GM10266 (cell line): ENCODE measurements around the gene KCNK13.
"Not testable (repeated sequence)": the region's sequence is repeated elsewhere in the genome, so short reads cannot be mapped to it uniquely, and the experiment has no call there.

Experiments used
- DNase-seq: peaks from one replicate; pipeline ENCODE4 v3.0.0; 2012; ENCODE audit errors: extremely low spot score
- CTCF ChIP-seq: IDR thresholded peaks from 2 replicates; pipeline ENCODE4 v1.5.1; 2012; ENCODE audit warnings: mild to moderate bottlenecking, low read depth; ENCODE audit not compliant: control insufficient read depth, insufficient read depth; ENCODE audit errors: missing control alignments

The KCNK13 gene

GRCh38 chr14:90061685-90062126 lies at the start of gene KCNK13:
Gene KCNK13 (plus strand): TSS chr14:90061994. CDS start chr14:90062206, 212 bp downstream.
- TF ChIP-seq CTCF = no peak

GRCh38 chr14:90017371-90017770 lies 44.4 kb upstream of the KCNK13 start:
- no peak for DNase-seq

More at GRCh38 chr14:90061685-90062126, at the start of gene KCNK13:
- DNase-seq = peak; percentile 57

GRCh38 chr14:90019824-90020523 lies 41.8 kb upstream of the KCNK13 start:
- no peak for DNase-seq
- TF ChIP-seq CTCF = no peak

More at GRCh38 chr14:90017371-90017770, 44.4 kb upstream of the KCNK13 start:
- no peak for TF ChIP-seq CTCF

GRCh38 chr14:90023176-90023896 lies 38.5 kb upstream of the KCNK13 start:
- DNase-seq = no peak
- TF ChIP-seq CTCF = no peak

- no peak for TF ChIP-seq CTCF
- DNase-seq = no peak
Measured at GRCh38 chr14:90024910-90025309, 36.9 kb upstream of the KCNK13 start.

GRCh38 chr14:90026608-90027007 lies 35.2 kb upstream of the KCNK13 start:
- not testable (repeated sequence) for DNase-seq

GRCh38 chr14:90027842-90028241 lies 34.0 kb upstream of the KCNK13 start:
- TF ChIP-seq CTCF = no peak
- no peak for DNase-seq
